Suprapubic skin (tissue), 4 donors: Measurements from ENCODE around the gene TAF1D.

Experiments used
- EP300 ChIP-seq: sonication (generic); formaldehyde crosslinking; IDR thresholded peaks from one replicate; pipeline ENCODE4 v1.6.1; 2017; ENCODE audit warnings: antibody characterized with exemption
- POLR2A ChIP-seq, 2 donors: fragments of 450-650 bp; IDR thresholded peaks; one replicate each; pipeline ENCODE4 v1.6.1; 2017; ENCODE audit warnings: antibody characterized with exemption in 2 of 2, mild to moderate bottlenecking in 2 of 2, moderate library complexity in 2 of 2
- POLR2AphosphoS5 ChIP-seq, 3 donors: sonication (generic); formaldehyde crosslinking; IDR thresholded peaks; one replicate each; pipeline ENCODE4 v1.6.1; 2017; ENCODE audit warnings: antibody characterized with exemption in 3 of 3
- TF ChIP-seq, protein P1 (sequence below), 2 donors: fragments of 200-600 bp in 1 of 2; fragments of 450-650 bp in 1 of 2; sonication (generic) in 1 of 2; IDR thresholded peaks; one replicate each; pipeline ENCODE4 v1.5.1; 2016 to 2019; ENCODE audit warnings: antibody characterized with exemption in 2 of 2, mild to moderate bottlenecking in 1 of 2, moderate library complexity in 1 of 2

DNA sequence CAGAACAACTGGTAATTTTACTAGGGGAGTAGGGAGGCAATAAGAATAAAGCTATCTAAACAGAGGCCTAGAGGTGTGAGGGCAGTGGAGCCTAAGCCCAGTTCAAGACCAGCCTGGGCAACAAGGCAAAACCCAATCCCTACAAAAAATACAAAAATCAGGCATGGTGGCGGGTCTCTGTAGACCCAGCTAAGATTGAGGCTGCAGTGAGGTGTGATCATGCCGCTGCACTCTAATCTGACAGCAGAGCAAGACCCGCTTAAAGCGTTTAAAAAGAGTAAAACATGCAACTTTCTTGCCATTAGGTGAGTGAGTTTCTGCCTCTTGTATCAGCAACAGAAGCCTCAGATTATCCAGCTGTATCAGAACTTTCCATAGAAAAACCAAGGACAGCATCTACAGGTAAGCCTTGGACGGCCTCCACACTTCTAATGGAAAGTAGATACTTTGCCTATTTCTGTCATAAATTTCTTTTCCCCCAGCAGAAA, 12.1 kb downstream of the TAF1D start:
- TF ChIP-seq, protein P1, sequence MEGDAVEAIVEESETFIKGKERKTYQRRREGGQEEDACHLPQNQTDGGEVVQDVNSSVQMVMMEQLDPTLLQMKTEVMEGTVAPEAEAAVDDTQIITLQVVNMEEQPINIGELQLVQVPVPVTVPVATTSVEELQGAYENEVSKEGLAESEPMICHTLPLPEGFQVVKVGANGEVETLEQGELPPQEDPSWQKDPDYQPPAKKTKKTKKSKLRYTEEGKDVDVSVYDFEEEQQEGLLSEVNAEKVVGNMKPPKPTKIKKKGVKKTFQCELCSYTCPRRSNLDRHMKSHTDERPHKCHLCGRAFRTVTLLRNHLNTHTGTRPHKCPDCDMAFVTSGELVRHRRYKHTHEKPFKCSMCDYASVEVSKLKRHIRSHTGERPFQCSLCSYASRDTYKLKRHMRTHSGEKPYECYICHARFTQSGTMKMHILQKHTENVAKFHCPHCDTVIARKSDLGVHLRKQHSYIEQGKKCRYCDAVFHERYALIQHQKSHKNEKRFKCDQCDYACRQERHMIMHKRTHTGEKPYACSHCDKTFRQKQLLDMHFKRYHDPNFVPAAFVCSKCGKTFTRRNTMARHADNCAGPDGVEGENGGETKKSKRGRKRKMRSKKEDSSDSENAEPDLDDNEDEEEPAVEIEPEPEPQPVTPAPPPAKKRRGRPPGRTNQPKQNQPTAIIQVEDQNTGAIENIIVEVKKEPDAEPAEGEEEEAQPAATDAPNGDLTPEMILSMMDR (IDR thresholded peaks at IDR 0.05) = no peak
- no peak for TF ChIP-seq POLR2AphosphoS5 (IDR thresholded peaks at IDR 0.05)
- TF ChIP-seq EP300 = no peak
- TF ChIP-seq POLR2A (IDR thresholded peaks at IDR 0.05) = no peak
